ENCODE measurements around the gene IKZF3.
"Not testable (repeated sequence)": the region's sequence is repeated elsewhere in the genome, so short reads cannot be mapped to it uniquely, and the experiment has no call there.

IKZF3 gene

GRCh38 chr17:39726617-39727016 lies 137.5 kb downstream of the IKZF3 start:
- H3K9me3 ChIP-seq (ENCODE audit: low read depth, low read length), result no peaks in the 10 kb centered on the region
- no peaks in the 10 kb centered on the region; the same call in 1 of the 2 replicates for H3K36me3 ChIP-seq (ENCODE audit: insufficient read depth, low read length)
- DNase-seq (ENCODE audit: low read depth, low spot score), result no peak
- no peak overlapping the region for H3K9ac ChIP-seq (ENCODE audit: insufficient read length)
- TF ChIP-seq POLR2AphosphoS5 (IDR thresholded peaks at IDR 0.05; ENCODE audit: borderline replicate concordance, low read depth, low read length), result no peak
- TF ChIP-seq FOXP2 (optimal IDR thresholded peaks at IDR 0.05; ENCODE audit: control extremely low read depth, extremely low read length, insufficient read depth), result no peak
- no peak for TF ChIP-seq EZH2 (IDR thresholded peaks at IDR 0.05)
- no peak overlapping the region for H3K27ac ChIP-seq
- H3K4me3 ChIP-seq, result no peak overlapping the region

- not testable (repeated sequence) for H3K9me3 ChIP-seq (ENCODE audit: low read depth, low read length); DNase-seq (ENCODE audit: low read depth, low spot score); H3K27ac ChIP-seq; H3K4me3 ChIP-seq; H3K36me3 ChIP-seq (ENCODE audit: insufficient read depth, low read length); H3K9ac ChIP-seq (ENCODE audit: insufficient read length)
Observed at GRCh38 chr17:39725923-39726322, 138.2 kb downstream of the IKZF3 start.

- Histone ChIP-seq H3K9me3 (ENCODE audit: low read depth, low read length) (no peaks in the 10 kb centered on the region), H3K36me3 (ENCODE audit: insufficient read depth, low read length) (no peaks in the 10 kb centered on the region; the same call in 1 of the 2 replicates), H3K27ac (no peak overlapping the region), H3K9ac (ENCODE audit: insufficient read length) (no peak overlapping the region), H3K4me3 (no peak overlapping the region)
- no peak for TF ChIP-seq FOXP2 (optimal IDR thresholded peaks at IDR 0.05; ENCODE audit: control extremely low read depth, extremely low read length, insufficient read depth)
- TF ChIP-seq POLR2AphosphoS5 (IDR thresholded peaks at IDR 0.05; ENCODE audit: borderline replicate concordance, low read depth, low read length), result no peak
- TF ChIP-seq EZH2 (IDR thresholded peaks at IDR 0.05), result no peak
- DNase-seq (ENCODE audit: low read depth, low spot score), result no peak
Observed at GRCh38 chr17:39724731-39725130, 139.4 kb downstream of the IKZF3 start.

GRCh38 chr17:39722965-39723848 lies 140.9 kb downstream of the IKZF3 start:
- DNase-seq (ENCODE audit: low read depth, low spot score), result no peak
- Histone ChIP-seq H3K4me3 (no peak overlapping the region), H3K9me3 (ENCODE audit: low read depth, low read length) (no peaks in the 10 kb centered on the region), H3K36me3 (ENCODE audit: insufficient read depth, low read length) (no peaks in the 10 kb centered on the region; the same call in 1 of the 2 replicates), H3K27ac (no peak overlapping the region), H3K9ac (ENCODE audit: insufficient read length) (no peak overlapping the region)
- TF ChIP-seq EZH2 (IDR thresholded peaks at IDR 0.05), result no peak
- no peak for TF ChIP-seq FOXP2 (optimal IDR thresholded peaks at IDR 0.05; ENCODE audit: control extremely low read depth, extremely low read length, insufficient read depth)
- no peak for TF ChIP-seq POLR2AphosphoS5 (IDR thresholded peaks at IDR 0.05; ENCODE audit: borderline replicate concordance, low read depth, low read length)

DNA sequence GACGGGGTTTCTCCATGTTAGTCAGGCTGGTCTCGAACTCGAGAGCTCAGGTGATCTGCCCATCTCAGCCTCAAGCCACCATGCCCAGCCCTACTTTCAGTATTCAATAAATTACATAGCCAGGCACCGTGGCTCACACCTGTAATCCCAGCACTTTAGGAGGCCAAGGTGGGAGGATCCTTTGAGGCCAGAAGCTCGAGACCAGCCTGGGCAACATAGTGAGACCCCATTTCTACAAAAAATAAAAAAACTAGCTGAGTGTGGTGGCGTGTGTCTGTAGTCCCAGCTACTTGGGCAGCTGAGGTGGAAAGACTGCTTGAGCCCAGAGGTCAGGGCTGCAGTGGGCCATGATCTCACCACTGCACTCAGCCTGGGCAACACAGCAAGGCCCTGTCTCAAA lies 142.0 kb downstream of the IKZF3 start:
- no peak for DNase-seq (ENCODE audit: low read depth, low spot score)
- Histone ChIP-seq H3K4me3 (no peak overlapping the region), H3K9me3 (ENCODE audit: low read depth, low read length) (no peaks in the 10 kb centered on the region), H3K27ac (no peak overlapping the region), H3K36me3 (ENCODE audit: insufficient read depth, low read length) (no peaks in the 10 kb centered on the region; the same call in 1 of the 2 replicates), H3K9ac (ENCODE audit: insufficient read length) (no peak overlapping the region)
- TF ChIP-seq POLR2AphosphoS5 (IDR thresholded peaks at IDR 0.05; ENCODE audit: borderline replicate concordance, low read depth, low read length) (no peak), EZH2 (IDR thresholded peaks at IDR 0.05) (no peak)

DNA sequence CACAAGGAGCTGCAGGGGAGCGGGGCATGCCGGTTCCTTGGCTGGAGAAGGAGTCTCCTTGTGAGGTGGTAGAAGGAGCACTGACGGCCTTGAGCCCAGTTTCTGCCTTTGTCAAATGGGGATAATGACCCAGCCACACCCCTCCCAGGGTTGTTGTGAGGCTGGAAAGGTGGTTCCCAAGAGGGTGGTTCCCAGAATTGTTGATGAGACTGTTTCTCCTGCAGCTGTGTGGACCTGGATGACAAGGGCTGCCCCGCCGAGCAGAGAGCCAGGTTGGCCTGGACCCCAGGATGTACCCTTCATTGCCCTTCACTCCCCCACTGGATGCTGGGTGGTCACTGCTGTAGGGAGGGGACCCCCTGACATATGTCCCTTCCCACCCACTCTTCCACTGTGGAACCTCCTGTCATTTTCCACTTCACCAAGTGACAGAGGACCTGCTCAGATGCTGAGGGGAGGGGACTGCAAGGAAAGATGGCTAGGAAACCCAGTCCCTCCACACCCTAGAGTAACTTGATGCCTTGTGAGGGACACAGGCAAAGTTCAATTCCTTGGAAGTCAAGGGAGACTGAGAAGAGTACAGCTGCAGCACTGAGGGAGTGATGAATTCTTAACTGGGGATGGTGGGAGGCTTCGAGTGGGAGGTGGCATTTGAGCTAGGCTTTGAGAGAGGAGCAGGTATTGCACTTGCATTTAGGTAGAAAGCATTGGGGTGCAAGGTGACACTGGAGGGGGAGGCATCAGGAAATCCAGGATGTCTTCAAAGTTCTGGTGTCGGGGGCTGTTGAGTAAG lies 144.4 kb downstream of the IKZF3 start:
- TF ChIP-seq EZH2 (IDR thresholded peaks at IDR 0.05) (no peak), FOXP2 (optimal IDR thresholded peaks at IDR 0.05; ENCODE audit: control extremely low read depth, extremely low read length, insufficient read depth) (no peak)
- Histone ChIP-seq H3K9ac (ENCODE audit: insufficient read length) (no peak overlapping the region), H3K9me3 (ENCODE audit: low read depth, low read length) (no peaks in the 10 kb centered on the region), H3K36me3 (ENCODE audit: insufficient read depth, low read length) (no peaks in the 10 kb centered on the region), H3K27ac (no peak overlapping the region), H3K4me3 (no peak overlapping the region)
- DNase-seq (ENCODE audit: low read depth, low spot score), result no peak

DNA sequence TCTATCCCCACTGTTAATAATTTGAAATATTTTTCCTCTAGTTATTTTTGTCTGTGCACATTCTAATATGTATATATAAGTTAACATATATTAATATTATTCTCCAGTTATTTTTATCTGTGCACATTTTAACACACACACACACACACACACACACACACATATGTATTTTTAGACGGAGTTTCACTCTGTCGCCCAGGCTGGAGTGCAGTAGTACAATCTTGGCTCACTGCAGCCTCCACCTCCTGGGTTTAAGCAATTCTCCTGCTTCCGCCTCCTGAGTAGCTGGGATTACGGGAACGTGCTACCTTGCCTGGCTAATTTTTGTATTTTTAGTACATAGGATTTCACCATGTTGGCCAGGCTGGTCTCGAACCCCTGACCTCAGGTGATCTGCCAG lies 146.5 kb downstream of the IKZF3 start:
- Histone ChIP-seq H3K4me3 (no peak overlapping the region), H3K36me3 (ENCODE audit: insufficient read depth, low read length) (no peaks in the 10 kb centered on the region)
- no peak for TF ChIP-seq EZH2 (IDR thresholded peaks at IDR 0.05)
- no peak for TF ChIP-seq POLR2AphosphoS5 (IDR thresholded peaks at IDR 0.05; ENCODE audit: borderline replicate concordance, low read depth, low read length)
- no peak for TF ChIP-seq FOXP2 (optimal IDR thresholded peaks at IDR 0.05; ENCODE audit: control extremely low read depth, extremely low read length, insufficient read depth)

DNA sequence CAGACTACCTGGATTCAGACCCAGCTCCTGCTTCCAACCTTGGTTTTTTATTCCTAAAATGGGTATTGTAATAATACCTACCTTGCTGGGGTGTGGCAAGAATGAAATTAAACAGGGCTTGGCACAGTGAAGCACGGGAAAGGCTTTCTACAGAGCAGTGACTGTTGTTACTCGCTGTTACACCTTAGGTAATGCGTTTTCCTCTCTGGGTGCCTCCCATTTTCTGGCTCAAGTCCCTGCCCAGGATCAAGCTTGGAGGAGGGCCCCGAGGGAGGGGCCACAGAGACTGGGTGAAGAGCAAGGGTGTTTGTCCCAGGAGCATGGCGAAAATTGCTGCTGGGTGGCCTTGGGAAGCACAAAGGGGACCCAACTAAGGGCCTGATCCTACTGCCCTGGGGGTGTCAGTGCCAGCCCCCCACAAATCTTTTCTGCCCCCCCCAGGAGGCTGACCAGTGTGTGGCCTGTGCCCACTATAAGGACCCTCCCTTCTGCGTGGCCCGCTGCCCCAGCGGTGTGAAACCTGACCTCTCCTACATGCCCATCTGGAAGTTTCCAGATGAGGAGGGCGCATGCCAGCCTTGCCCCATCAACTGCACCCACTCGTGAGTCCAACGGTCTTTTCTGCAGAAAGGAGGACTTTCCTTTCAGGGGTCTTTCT lies 147.1 kb downstream of the IKZF3 start:
- no peaks in the 10 kb centered on the region for H3K36me3 ChIP-seq (ENCODE audit: insufficient read depth, low read length)
- no peaks in the 10 kb centered on the region for H3K9me3 ChIP-seq (ENCODE audit: low read depth, low read length)
- no peak overlapping the region for H3K4me3 ChIP-seq
- H3K9ac ChIP-seq (ENCODE audit: insufficient read length), result no peak overlapping the region
- DNase-seq (ENCODE audit: low read depth, low spot score), result no peak
- H3K27ac ChIP-seq, result no peak overlapping the region
- TF ChIP-seq EZH2 (IDR thresholded peaks at IDR 0.05) (no peak), POLR2AphosphoS5 (IDR thresholded peaks at IDR 0.05; ENCODE audit: borderline replicate concordance, low read depth, low read length) (no peak), FOXP2 (optimal IDR thresholded peaks at IDR 0.05; ENCODE audit: control extremely low read depth, extremely low read length, insufficient read depth) (no peak)

More for the DNA sequence above, 146.5 kb downstream of the IKZF3 start:
- no peak for DNase-seq (ENCODE audit: low read depth, low spot score)
- H3K9me3 ChIP-seq (ENCODE audit: low read depth, low read length), result no peaks in the 10 kb centered on the region
- H3K27ac ChIP-seq, result no peak overlapping the region
- H3K9ac ChIP-seq (ENCODE audit: insufficient read length), result no peak overlapping the region

Data from SK-N-MC (cell line).